UCSD-AML1 (cell line): ENCODE results near the gene MTERF4.

Source experiments
- DNase-seq: peaks from one replicate; lab custom pipeline; 2025; ENCODE audit not compliant: unreplicated experiment; lab: John Stamatoyannopoulos, UW

The MTERF4 gene

GRCh38 chr2:241091201-241091600 lies 10.9 kb downstream of the MTERF4 start:
- DNase-seq: no peak

DNA sequence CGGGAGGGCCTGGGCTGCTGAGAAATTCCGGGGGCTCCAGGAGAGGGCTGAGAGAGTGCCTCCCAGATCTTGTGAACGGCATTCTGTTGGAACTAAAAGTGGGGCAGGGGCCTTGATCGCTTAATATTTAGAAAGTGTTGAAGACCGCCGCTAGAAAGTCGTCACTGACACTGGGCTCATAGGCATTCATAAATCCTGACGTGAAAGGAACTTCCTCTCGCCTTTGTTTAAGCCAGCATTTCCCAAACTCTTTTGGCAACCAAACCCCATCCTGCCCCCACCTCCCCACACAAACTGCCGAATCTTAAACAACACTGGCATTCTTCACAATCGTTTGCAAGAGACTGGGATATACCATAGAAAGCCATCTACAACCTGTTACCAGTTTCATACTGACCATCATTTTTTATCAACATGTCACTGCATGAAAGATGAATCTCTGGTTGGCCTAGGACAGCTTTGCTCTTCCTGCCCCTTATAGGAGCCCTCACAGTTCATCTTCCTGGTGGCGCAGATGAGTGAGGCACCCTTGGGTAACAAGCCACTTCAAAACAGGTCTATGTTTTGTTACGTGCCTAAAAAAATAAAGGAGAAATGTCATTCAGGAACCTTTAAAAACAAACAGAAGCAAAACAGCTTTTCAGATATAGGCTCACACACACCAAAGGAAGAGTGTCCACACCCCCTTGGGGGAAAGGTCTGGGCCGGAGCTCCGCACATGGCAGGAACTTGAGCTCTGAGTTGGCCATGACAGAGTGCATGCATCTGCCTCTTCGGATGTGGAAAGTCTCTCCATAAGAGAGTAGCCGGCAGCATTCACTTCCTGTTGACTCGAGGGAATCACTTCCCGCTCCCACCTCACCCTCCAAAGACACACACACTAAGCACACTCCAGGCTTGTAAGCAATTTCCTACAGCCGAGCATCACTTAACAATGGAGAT lies 13.0 kb downstream of the MTERF4 start:
- DNase-seq: no peak

DNA sequence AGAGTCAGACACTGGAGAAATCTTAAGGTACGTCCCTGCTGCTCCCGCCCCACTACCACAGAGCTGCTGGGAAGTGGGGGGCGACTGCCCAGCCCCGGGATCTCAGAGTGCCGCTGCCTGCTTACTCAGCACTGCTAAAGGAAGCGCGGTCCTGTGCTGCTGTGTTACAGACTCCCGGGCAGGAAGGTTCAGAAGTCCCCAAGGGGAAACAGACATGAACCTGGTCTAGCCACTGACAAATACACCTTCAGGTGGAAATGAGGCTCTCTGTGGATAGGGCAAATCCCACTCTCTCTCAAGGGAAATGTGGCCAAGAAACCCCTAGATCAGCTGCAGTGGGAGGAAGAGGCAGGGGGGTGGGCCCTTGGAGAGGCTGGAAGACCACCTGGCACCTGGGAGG lies 13.7 kb downstream of the MTERF4 start:
- no peak for DNase-seq

DNA sequence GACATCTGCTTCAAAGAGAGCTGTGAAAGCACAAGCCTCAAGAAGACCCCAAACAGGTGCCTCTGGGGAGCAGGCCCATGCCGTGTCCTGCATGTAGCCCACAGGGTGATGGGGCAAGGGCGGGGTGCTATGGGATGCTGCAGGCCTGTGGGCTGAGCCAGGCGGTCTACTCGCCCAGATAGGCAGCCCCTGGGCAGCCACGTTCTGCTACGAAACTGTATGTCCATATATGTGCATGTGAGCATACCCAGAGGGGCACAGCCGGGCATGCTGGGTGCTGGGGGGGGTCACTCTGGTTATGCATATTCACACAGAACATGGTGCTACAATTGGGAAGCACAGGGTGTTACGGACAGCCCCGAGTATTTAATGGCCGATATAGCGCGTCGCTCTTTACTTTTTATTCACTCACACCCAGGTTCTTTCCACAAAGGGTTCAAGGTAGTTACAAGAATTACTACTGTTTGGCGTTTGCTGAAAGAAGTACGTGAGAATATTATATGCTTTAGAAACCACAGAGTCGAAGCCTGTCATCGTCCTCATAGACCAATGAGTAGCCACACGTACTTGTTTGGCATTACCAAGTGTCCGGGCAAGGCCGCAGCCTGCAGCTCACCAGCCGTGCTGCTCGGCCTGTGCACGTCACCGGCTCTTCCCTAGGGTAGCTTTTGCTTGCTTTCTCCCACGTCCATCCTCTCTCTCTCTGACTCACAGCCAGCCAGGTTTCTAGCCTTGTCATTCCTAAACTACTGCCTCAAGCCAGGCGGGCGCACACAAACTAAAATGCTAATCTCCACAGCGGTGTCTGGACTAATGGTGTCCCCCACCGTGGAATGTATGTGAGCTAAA lies 14.4 kb downstream of the MTERF4 start:
- DNase-seq: no peak

GRCh38 chr2:241084856-241085444 lies 17.1 kb downstream of the MTERF4 start:
- DNase-seq: no peak

DNA sequence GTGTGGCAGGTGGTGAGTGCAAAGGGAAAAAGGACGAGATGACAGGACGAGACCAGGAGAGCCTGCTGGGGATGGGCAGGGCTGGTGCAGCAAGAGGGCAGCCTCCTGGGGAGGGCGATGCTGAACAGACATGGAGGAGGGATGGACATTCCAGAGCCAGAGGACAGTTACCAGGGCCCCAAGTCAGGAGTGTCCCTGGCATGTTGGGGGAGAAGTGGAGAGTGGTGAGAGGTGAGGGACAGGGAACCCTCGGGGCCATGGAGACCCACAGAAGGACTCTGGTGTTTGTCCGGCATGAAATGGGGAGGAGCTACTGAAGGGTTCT lies 19.0 kb downstream of the MTERF4 start:
- DNase-seq: no peak

- DNase-seq: no peak
These were observed 19.6 kb downstream of the MTERF4 start for GRCh38 chr2:241082341-241083090.

- DNase-seq: no peak
These were observed 20.3 kb downstream of the MTERF4 start for GRCh38 chr2:241081643-241082340.

GRCh38 chr2:241081190-241081642 lies 20.9 kb downstream of the MTERF4 start:
- no peak for DNase-seq

DNA sequence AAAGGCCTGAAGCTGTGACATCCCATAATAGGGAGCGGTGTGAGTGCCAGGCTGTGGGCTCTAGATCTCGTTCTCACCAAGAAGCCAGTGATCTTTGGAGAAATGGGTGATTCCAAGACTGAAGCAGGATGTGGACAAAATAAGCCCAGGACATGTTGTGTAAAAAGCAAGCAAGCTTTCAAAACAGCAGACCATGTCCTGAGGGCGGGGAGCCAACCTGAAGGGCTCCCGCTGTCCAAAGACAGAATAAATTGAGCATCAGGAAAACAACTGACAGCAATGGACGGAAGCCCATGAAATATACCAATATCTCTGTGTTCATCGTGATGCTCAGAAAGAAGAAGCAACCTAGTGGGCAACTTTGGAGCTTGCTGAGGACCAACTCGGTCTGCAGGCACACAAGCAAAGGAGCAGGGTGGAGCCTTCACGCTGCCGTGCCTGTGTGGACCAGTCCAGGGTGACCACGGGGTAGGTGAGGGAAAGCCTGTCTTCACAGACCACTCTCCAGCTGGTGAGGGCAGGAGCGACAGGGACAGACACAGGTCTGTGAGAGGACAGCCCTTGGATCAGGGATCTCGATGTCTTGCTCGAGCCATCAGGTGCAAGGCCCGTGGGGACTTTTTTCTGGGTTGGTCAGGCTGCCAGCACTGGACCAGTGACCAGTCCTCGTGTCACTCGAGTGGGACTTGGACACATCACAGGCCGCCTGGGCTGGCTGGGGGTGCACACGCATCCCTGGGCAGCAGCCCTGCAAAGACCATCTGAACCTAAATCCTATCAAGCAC lies 21.5 kb downstream of the MTERF4 start:
- DNase-seq: no peak

DNA sequence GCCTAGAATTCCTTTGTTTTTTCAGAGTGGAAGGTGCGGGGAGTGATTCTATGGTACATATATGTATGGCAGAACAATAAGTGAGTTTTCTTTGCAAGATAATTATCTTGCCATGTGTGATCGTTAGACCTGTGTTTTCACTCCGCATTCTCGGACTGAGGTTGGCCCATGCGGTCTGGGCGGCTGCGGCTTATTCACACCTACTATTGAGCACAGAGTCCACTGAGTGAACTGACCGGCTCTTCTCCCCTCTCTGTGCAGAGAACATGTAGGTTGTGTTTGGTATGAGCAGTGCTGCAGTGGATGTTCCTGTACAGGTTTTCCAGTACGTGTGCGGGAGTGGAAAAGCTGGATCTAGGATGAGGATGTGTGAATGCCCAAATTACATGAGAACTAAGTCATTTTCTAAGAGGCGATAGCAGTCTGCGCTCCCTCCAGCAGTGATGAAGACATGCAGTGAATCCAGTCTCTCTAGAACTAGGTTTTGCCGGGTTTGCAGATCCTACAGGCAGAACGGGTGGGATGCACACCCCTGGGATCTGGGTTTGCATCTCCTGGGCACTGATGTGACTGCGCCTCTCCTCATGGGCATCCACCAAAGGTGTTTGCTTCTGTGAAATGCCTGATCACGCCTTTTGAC lies 27.1 kb downstream of the MTERF4 start:
- DNase-seq: no peak

GRCh38 chr2:241074065-241074818 lies 27.8 kb downstream of the MTERF4 start:
- DNase-seq: no peak

- DNase-seq: no peak
These were observed 28.7 kb downstream of the MTERF4 start for GRCh38 chr2:241073166-241074064.

DNA sequence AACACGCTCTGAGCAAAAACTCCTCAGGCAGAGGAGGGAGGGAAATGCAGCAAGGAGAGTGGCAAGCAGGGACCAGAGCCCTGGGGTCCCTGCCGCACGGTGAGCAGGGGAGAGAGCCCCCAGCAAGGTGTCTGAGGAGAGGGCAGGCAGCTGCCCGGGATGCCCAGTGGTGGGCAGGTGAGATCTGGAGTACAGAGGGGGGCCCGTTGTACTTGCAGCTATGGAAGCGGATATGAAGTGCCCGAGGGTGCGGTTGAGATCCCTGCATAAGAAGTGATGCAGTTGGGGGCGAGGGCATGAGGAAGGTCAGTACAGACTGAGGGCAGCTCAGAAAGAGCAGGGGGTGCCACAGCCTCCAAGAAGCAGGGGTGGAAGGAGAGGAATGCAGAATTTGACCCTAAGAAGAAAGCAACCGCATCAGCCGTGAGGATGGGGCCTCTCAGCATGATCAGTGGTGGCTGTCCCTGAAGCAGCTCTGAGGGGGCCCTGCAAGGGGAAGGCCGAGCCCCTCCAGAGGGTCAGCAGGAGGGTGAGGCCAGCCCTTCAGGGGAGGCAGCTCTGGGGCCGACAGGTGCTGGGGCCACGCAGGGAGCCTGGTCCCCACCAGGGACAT lies 29.4 kb downstream of the MTERF4 start:
- DNase-seq: no peak

GRCh38 chr2:241072151-241072550 lies 29.9 kb downstream of the MTERF4 start:
- no peak for DNase-seq

GRCh38 chr2:241071677-241072111 lies 30.4 kb downstream of the MTERF4 start:
- no peak for DNase-seq
